Transverse colon (tissue), 4 donors: ENCODE measurements around the gene SOD3. TPM values are rescaled to one million over a fixed set of nuclear protein-coding genes. Genes with fewer than 3 reads are reported as not detected.

Experiments
- DNase-seq: peaks from one replicate; pipeline ENCODE4 v3.0.0-alpha.2; 2019
- H3K27ac ChIP-seq, 4 donors: fragments of 200-600 bp; sonication (generic); 2 replicates each; pipeline ENCODE4 v1.5.1; 2016 to 2018; ENCODE audit warnings: inconsistent platforms in 4 of 4
- H3K27me3 ChIP-seq: fragments of 200-600 bp; sonication (generic); 2 replicates; pipeline ENCODE4 v1.5.1; 2017; ENCODE audit warnings: inconsistent platforms
- H3K36me3 ChIP-seq, 4 donors: fragments of 200-600 bp; sonication (generic); 2 replicates each; pipeline ENCODE4 v1.5.1; 2017 to 2019; ENCODE audit warnings: inconsistent platforms in 4 of 4
- H3K4me1 ChIP-seq, 4 donors: fragments of 200-600 bp; sonication (generic); 2 replicates each; pipeline ENCODE4 v1.5.1; 2017 to 2020; ENCODE audit warnings: inconsistent platforms in 4 of 4
- H3K4me3 ChIP-seq, 4 donors: fragments of 200-600 bp; sonication (generic); 1 replicate in 1 of 4; 2 replicates in 3 of 4; pipeline versions ENCODE4 v1.5.1 to v1.6.1; 2017 to 2019; ENCODE audit warnings: inconsistent platforms in 4 of 4
- H3K9me3 ChIP-seq, 2 donors: fragments of 200-600 bp; sonication (generic); 2 replicates each; pipeline ENCODE4 v1.5.1; 2017 to 2019; ENCODE audit warnings: inconsistent platforms in 2 of 2
- EP300 ChIP-seq: sonication (generic); formaldehyde crosslinking; IDR thresholded peaks from one replicate; pipeline ENCODE4 v1.6.1; 2017; ENCODE audit warnings: antibody characterized with exemption, low read depth
- POLR2A ChIP-seq: fragments of 450-650 bp; IDR thresholded peaks from one replicate; pipeline ENCODE4 v1.6.1; 2016; ENCODE audit warnings: antibody characterized with exemption, mild to moderate bottlenecking, moderate library complexity
- POLR2AphosphoS5 ChIP-seq, 3 donors: sonication (generic); formaldehyde crosslinking; IDR thresholded peaks; one replicate each; pipeline ENCODE4 v1.6.1; 2016; ENCODE audit warnings: antibody characterized with exemption in 3 of 3
- WGBS, 2 donors: methylation state at CpG; one replicate each; pipeline ENCODE4 v1.1.5; 2018; ENCODE audit warnings: low coverage in 1 of 2; 5-methylcytosine and 5-hydroxymethylcytosine counted together
- in situ Hi-C, 4 donors: fragments of 200-750 bp; cut with MboI; loops; one replicate each; pipeline versions ENCODE4 v1.15.0 to v1.15.1; 2017; ENCODE audit warnings: low sequenced_read_pairs in 3 of 4, low pct_ligation_motif_present in 1 of 4, low pct_unique_long_range_greater_than_20kb in 1 of 4
- intact Hi-C: fragments of 100-400 bp; cut with DNase I; formaldehyde crosslinking; loops from one replicate; pipeline ENCODE4 v1.15.1; 2023; ENCODE audit warnings: low total_unique reads
- total RNA-seq, 4 donors: library from RNA; depleted of rRNA; stranded (reverse); fragments of >200 nt; gene quantifications; one replicate each; pipeline ENCODE4 v1.1.0, GENCODE V29; 2016
- TF ChIP-seq, protein P1 (sequence below), 5 experiments: fragments of 200-600 bp in 3 of 5; fragments of 450-650 bp in 2 of 5; sonication (generic) in 3 of 5; IDR thresholded peaks; 1 replicate in 2 of 5; 2 replicates in 3 of 5; pipeline ENCODE4 v1.5.1; 2016 to 2017; ENCODE audit warnings: antibody characterized with exemption in 5 of 5, inconsistent platforms in 3 of 5, mild to moderate bottlenecking in 2 of 5, moderate library complexity in 1 of 5

The SOD3 gene
- total RNA-seq, 4 donors from 2014 or later = 27.7 to 112 (median 71.7) TPM

GRCh38 chr4:24800325-24800895 is 5.0 kb downstream of the SOD3 start:
- in situ Hi-C loops = loop anchor here in 1 of 4 donors (25.0 kb wide), 1 partner anchor 313 kb away; no protein-coding TSS in a partner anchor
- Histone ChIP-seq H3K27me3 (peaks cover 20% of the 10 kb centered on the region), H3K9me3 (no peaks in the 10 kb centered on the region), H3K4me3 (peak overlapping the region in 1 of 4 donors; percentile 27), H3K36me3 (no peaks in the 10 kb centered on the region), H3K27ac (peak overlapping the region in 1 of 4 donors; percentile 8), H3K4me1 (peaks cover 0 to 18% (median 11%) of the 10 kb centered on the region in 4 donors)
- no peak for TF ChIP-seq POLR2AphosphoS5 (IDR thresholded peaks at IDR 0.05)
- TF ChIP-seq POLR2A = no peak
- TF ChIP-seq, protein P1, sequence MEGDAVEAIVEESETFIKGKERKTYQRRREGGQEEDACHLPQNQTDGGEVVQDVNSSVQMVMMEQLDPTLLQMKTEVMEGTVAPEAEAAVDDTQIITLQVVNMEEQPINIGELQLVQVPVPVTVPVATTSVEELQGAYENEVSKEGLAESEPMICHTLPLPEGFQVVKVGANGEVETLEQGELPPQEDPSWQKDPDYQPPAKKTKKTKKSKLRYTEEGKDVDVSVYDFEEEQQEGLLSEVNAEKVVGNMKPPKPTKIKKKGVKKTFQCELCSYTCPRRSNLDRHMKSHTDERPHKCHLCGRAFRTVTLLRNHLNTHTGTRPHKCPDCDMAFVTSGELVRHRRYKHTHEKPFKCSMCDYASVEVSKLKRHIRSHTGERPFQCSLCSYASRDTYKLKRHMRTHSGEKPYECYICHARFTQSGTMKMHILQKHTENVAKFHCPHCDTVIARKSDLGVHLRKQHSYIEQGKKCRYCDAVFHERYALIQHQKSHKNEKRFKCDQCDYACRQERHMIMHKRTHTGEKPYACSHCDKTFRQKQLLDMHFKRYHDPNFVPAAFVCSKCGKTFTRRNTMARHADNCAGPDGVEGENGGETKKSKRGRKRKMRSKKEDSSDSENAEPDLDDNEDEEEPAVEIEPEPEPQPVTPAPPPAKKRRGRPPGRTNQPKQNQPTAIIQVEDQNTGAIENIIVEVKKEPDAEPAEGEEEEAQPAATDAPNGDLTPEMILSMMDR (IDR thresholded peaks at IDR 0.05) = no peak
- no peak for TF ChIP-seq EP300
- intact Hi-C loops = no loop called here
- DNase-seq = no peak
- 54 to 66% methylated on average over 8 to 25 of the region's 25 CpGs for WGBS, 2 donors

DNA sequence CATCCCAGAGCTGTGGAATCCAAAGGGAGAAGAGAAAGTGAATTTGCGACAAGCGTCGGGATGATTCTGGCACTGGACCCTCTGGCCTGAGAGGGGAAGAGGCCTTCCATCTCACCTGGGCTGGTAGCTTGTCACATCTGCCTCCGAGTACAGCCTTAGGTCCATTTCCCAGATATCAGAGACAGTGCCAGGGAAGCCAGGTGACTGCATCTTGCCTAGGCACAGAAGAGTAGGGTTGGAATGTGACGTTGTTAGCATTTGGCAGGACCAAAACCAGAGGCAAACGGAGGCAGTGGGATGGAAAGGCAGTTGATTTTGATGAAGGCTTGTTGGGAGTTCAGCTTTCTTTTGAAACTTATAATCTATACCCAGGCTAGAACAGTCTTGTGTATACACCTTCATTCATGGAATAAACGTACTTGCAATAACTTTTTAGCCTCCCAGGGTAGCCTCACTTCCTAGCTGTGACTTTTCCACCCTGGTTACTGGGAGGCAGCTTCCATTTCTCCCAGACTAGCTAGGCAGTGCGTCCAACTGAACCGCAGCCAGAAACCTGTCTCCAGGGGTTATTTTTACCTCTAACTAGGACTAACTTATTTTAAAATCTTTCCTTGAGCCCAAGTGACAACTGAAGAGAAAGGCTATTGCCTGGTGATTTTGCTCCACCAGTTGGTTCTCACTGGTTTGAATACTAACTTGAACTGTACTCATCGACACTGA is 5.9 kb downstream of the SOD3 start:
- no peak for TF ChIP-seq EP300
- TF ChIP-seq, protein P1 (IDR thresholded peaks at IDR 0.05) = no peak
- no peak for TF ChIP-seq POLR2A
- TF ChIP-seq POLR2AphosphoS5 (IDR thresholded peaks at IDR 0.05) = no peak
- WGBS, 2 donors = 82 to 93% methylated on average over 3 to 10 of the region's 10 CpGs
- Histone ChIP-seq H3K4me3 (no peak overlapping the region), H3K27me3 (peaks cover 20% of the 10 kb centered on the region), H3K27ac (peak overlapping the region; percentile 4 to 17 (median 12)), H3K36me3 (no peaks in the 10 kb centered on the region), H3K4me1 (peaks cover 0 to 10% (median 3%) of the 10 kb centered on the region in 4 donors), H3K9me3 (no peaks in the 10 kb centered on the region)
- in situ Hi-C loops (loop anchor here in 1 of 4 donors (25.0 kb wide), 1 partner anchor 314 kb away; no protein-coding TSS in a partner anchor), intact Hi-C loops (no loop called here)
- DNase-seq = no peak

- TF ChIP-seq EP300 (no peak), POLR2A (no peak), POLR2AphosphoS5 (IDR thresholded peaks at IDR 0.05) (no peak)
- TF ChIP-seq, protein P1 (IDR thresholded peaks at IDR 0.05) = no peak
- peaks cover 0 to 10% (median 3%) of the 10 kb centered on the region in 4 donors for H3K4me1 ChIP-seq
- peaks cover 20% of the 10 kb centered on the region for H3K27me3 ChIP-seq
- in situ Hi-C loops = loop anchor here in 1 of 4 donors (25.0 kb wide), 1 partner anchor 315 kb away; no protein-coding TSS in a partner anchor
- H3K36me3 ChIP-seq = no peaks in the 10 kb centered on the region
- intact Hi-C loops = no loop called here
- DNase-seq = no peak
- H3K9me3 ChIP-seq = no peaks in the 10 kb centered on the region
- 79 to 100% methylated on average over 1 to 6 of the region's 6 CpGs for WGBS, 2 donors
- no peak overlapping the region for H3K4me3 ChIP-seq
- H3K27ac ChIP-seq = no peak overlapping the region
These were observed 7.3 kb downstream of the SOD3 start for GRCh38 chr4:24802648-24803047.

- Histone ChIP-seq H3K4me1 (peaks cover 0 to 10% (median 3%) of the 10 kb centered on the region in 4 donors), H3K27me3 (peaks cover 8% of the 10 kb centered on the region), H3K36me3 (no peaks in the 10 kb centered on the region), H3K4me3 (no peak overlapping the region), H3K27ac (peak overlapping the region in 1 of 4 donors; percentile 8), H3K9me3 (no peaks in the 10 kb centered on the region)
- WGBS, 2 donors = 66 to 79% methylated on average over 4 to 5 of the region's 5 CpGs
- intact Hi-C loops (no loop called here), in situ Hi-C loops (loop anchor here in 1 of 4 donors (25.0 kb wide), 1 partner anchor 318 kb away; no protein-coding TSS in a partner anchor)
- no peak for DNase-seq
- TF ChIP-seq EP300 (no peak), POLR2A (no peak), POLR2AphosphoS5 (IDR thresholded peaks at IDR 0.05) (no peak)
- TF ChIP-seq, protein P1 (IDR thresholded peaks at IDR 0.05) = no peak
These were observed 9.7 kb downstream of the SOD3 start for GRCh38 chr4:24805067-24805466.
